ENCODE measurements around the gene PLEKHS1. TPM values are rescaled to one million over a fixed set of nuclear protein-coding genes. Genes with fewer than 3 reads are reported as not detected.

Gene PLEKHS1
- 0.02 to 0.13 TPM (median 0.07 TPM) in 4 of 5 replicates, not detected in the other for total RNA-seq (2022; extraction: Qiagen RNA extraction; ENCODE audit: low read depth)

GRCh38 chr10:113751181-113751732 lies at the start of gene PLEKHS1:
Gene PLEKHS1, plus strand, starts transcription at chr10:113751682. Its CDS starts 3,596 bp downstream, at chr10:113755278.

Other genes with a start within 250 kb of the PLEKHS1 start
- 0.04 to 0.20 TPM (median 0.08 TPM) in 4 of 5 replicates, not detected in the other for gene HABP2, start 198.6 kb upstream of the PLEKHS1 start, total RNA-seq (2022; extraction: Qiagen RNA extraction; ENCODE audit: low read depth)
- not detected in 5 replicates for gene NRAP, start 87.6 kb upstream of the PLEKHS1 start, total RNA-seq (2022; extraction: Qiagen RNA extraction; ENCODE audit: low read depth)
- gene CASP7, start 71.8 kb upstream of the PLEKHS1 start, total RNA-seq (2022; extraction: Qiagen RNA extraction; ENCODE audit: low read depth) = 32.1 to 42.3 TPM (median 33.2 TPM) in 5 replicates
- gene DCLRE1A, start 102.4 kb downstream of the PLEKHS1 start, total RNA-seq (2022; extraction: Qiagen RNA extraction; ENCODE audit: low read depth) = 9.0 to 11.6 TPM (median 10.0 TPM) in 5 replicates
- gene NHLRC2, start 103.0 kb downstream of the PLEKHS1 start, total RNA-seq (2022; extraction: Qiagen RNA extraction; ENCODE audit: low read depth) = 5.6 to 7.0 TPM (median 6.5 TPM) in 5 replicates

Data from A549 treated with CpdA at 1 μM for 4 hours (cell line).